HCT116 (cell line): Measurements from ENCODE around the gene FBXL16. TPM values are rescaled to one million over a fixed set of nuclear protein-coding genes. Genes with fewer than 3 reads are reported as not detected.

ENCODE experiments used
- ATAC-seq: fragments of 200-7000 bp; cut with Tn5 transposase; 2 replicates; pipeline ENCODE4 v1.9.1; 2020; ENCODE audit warnings: mild to moderate bottlenecking, moderate library complexity
- BruUV-seq: library from RNA; stranded (reverse); fragments of 400-500 nt; replicated peaks from 2 replicates; lab custom pipeline; 2021; lab: Mats Ljungman, UMichigan
- CTCF ChIA-PET: fragments of 300-600 bp; sonication (Branson Sonifier 250); formaldehyde crosslinking; loops from one replicate; lab custom pipeline; 2021; ENCODE audit warnings: antibody characterized with exemption; lab: Charles Lee
- POLR2A ChIA-PET: fragments of 300-600, 350-600 bp; sonication (Branson Sonifier 250); formaldehyde crosslinking; loops from one replicate; lab custom pipeline; 2021; ENCODE audit warnings: antibody characterized with exemption; lab: Charles Lee
- RAD21 ChIA-PET, 2 experiments: fragments of 300-600 bp; sonication (Branson Sonifier 250); formaldehyde crosslinking; loops; one replicate each; lab custom pipeline; 2023; ENCODE audit warnings: low total read pairs in 2 of 2; ENCODE audit not compliant: uncharacterized antibody in 2 of 2, unreplicated experiment in 2 of 2, low non-redundant PET in 1 of 2; lab: Charles Lee
- DNase-seq: peaks from one replicate; pipeline ENCODE4 v3.0.0-alpha.2; 2010; ENCODE audit warnings: low read depth, low spot score
- H2AFZ ChIP-seq: fragments of 200-600 bp; shearing (Covaris generic), sonication (generic); 2 replicates; pipeline ENCODE4 v1.6.1; 2017; ENCODE audit warnings: low read depth, mixed run types, mixed read lengths, antibody characterized with exemption, low read length; ENCODE audit not compliant: poor library complexity, severe bottlenecking
- H3K27ac ChIP-seq: 2 replicates; pipeline ENCODE4 v1.5.1; 2012; ENCODE audit warnings: low read depth, low read length
- H3K27me3 ChIP-seq: fragments of 200-600 bp; sonication (generic); 2 replicates; pipeline ENCODE4 v1.6.1; 2016; ENCODE audit warnings: mixed run types, low read length, mixed read lengths; ENCODE audit not compliant: insufficient read depth
- H3K36me3 ChIP-seq, 2 experiments: fragments of 200-500 bp in 1 of 2; fragments of 200-600 bp in 1 of 2; sonication (Bioruptor generic) in 1 of 2; sonication (generic) in 1 of 2; 2 replicates each; pipeline versions ENCODE4 v1.5.1 to v1.6.1; 2014 to 2016; ENCODE audit warnings: low read length in 2 of 2, inconsistent platforms in 1 of 2, mixed read lengths in 1 of 2, mixed run types in 1 of 2; ENCODE audit not compliant: insufficient read depth in 2 of 2, control insufficient read depth in 1 of 2
- H3K4me1 ChIP-seq, 2 experiments: fragments of 200-600 bp in 1 of 2; sonication (generic) in 1 of 2; 2 replicates each; pipeline versions ENCODE4 v1.5.1 to v1.6.1; 2012 to 2017; ENCODE audit warnings: low read length in 2 of 2, inconsistent platforms in 1 of 2, mild to moderate bottlenecking in 1 of 2, mixed read lengths in 1 of 2, mixed run types in 1 of 2, moderate library complexity in 1 of 2; ENCODE audit not compliant: insufficient read depth in 2 of 2, control insufficient read depth in 1 of 2
- H3K4me2 ChIP-seq: fragments of 200-600 bp; sonication (generic); 2 replicates; pipeline ENCODE4 v1.6.1; 2017; ENCODE audit warnings: mixed run types, low read length, mixed read lengths
- H3K4me3 ChIP-seq, 2 experiments: fragments of 200-600 bp in 1 of 2; sonication (generic) in 1 of 2; replicated peaks in 1 of 2; 2 replicates each; pipeline ENCODE4 v1.5.1; 2011 to 2016; ENCODE audit warnings: low read length in 2 of 2, control low read depth in 1 of 2, low read depth in 1 of 2, mild to moderate bottlenecking in 1 of 2, mixed read lengths in 1 of 2, mixed run types in 1 of 2
- H3K79me2 ChIP-seq: fragments of 200-600 bp; sonication (generic); 2 replicates; pipeline ENCODE4 v1.6.1; 2017; ENCODE audit warnings: mild to moderate bottlenecking, mixed run types, low read length, moderate library complexity, mixed read lengths; ENCODE audit not compliant: insufficient read depth
- H3K9ac ChIP-seq: fragments of 200-600 bp; sonication (generic); 2 replicates; pipeline ENCODE4 v1.6.1; 2016; ENCODE audit warnings: low read length, mixed read lengths
- H3K9me2 ChIP-seq: fragments of 200-600 bp; sonication (generic), shearing (Covaris generic); 2 replicates; pipeline ENCODE4 v1.6.1; 2017; ENCODE audit warnings: mixed run types, mild to moderate bottlenecking, moderate library complexity; ENCODE audit not compliant: insufficient read depth
- H3K9me3 ChIP-seq, 2 experiments: fragments of 200-500 bp in 1 of 2; fragments of 200-600 bp in 1 of 2; sonication (Bioruptor generic) in 1 of 2; sonication (generic) in 1 of 2; 2 replicates each; pipeline ENCODE4 v1.6.1; 2014 to 2017; ENCODE audit warnings: low read length in 2 of 2, mixed read lengths in 2 of 2, inconsistent platforms in 1 of 2, low read depth in 1 of 2, mild to moderate bottlenecking in 1 of 2, mixed run types in 1 of 2, moderate library complexity in 1 of 2; ENCODE audit not compliant: control insufficient read depth in 1 of 2, insufficient read depth in 1 of 2
- H4K20me1 ChIP-seq: fragments of 200-600 bp; sonication (generic), shearing (Covaris generic); 2 replicates; pipeline ENCODE4 v1.6.1; 2017; ENCODE audit warnings: mixed run types, mild to moderate bottlenecking, moderate library complexity; ENCODE audit not compliant: insufficient read depth
- EZH2phosphoT487 ChIP-seq: fragments of 200-600 bp; IDR thresholded peaks from 2 replicates; pipeline ENCODE4 v1.6.1; 2018; ENCODE audit warnings: antibody characterized with exemption, borderline replicate concordance
- JUND ChIP-seq: IDR thresholded peaks from 2 replicates; pipeline ENCODE4 v1.6.1; 2012
- POLR2A ChIP-seq: IDR thresholded peaks from 2 replicates; pipeline ENCODE4 v1.7.0; 2011; ENCODE audit warnings: borderline replicate concordance; ENCODE audit not compliant: insufficient read depth, insufficient read length; ENCODE audit errors: extremely low read depth
- POLR2AphosphoS5 ChIP-seq: IDR thresholded peaks from 2 replicates; pipeline ENCODE4 v1.6.1; 2011; ENCODE audit warnings: mild to moderate bottlenecking, low read depth, low read length, moderate library complexity
- RAD21 ChIP-seq: IDR thresholded peaks from 2 replicates; pipeline ENCODE4 v1.6.1; 2012; ENCODE audit warnings: low read depth, mild to moderate bottlenecking
- SRF ChIP-seq: IDR thresholded peaks from 2 replicates; pipeline ENCODE4 v1.6.1; 2012; ENCODE audit warnings: low read depth
- TCF7L2 ChIP-seq: IDR thresholded peaks from 2 replicates; pipeline ENCODE4 v1.7.0; 2011; ENCODE audit warnings: borderline replicate concordance, inconsistent platforms; ENCODE audit not compliant: insufficient read depth, insufficient read length; ENCODE audit errors: extremely low read depth
- YY1 ChIP-seq: IDR thresholded peaks from 2 replicates; pipeline ENCODE4 v1.6.1; 2011; ENCODE audit warnings: low read length, low read depth, moderate library complexity, mild to moderate bottlenecking; ENCODE audit not compliant: insufficient replicate concordance; ENCODE audit errors: extremely low read depth
- ZNF274 ChIP-seq: fragments of 200-500 bp; sonication (Bioruptor generic); IDR thresholded peaks from 2 replicates; pipeline ENCODE4 v1.6.1; 2014; ENCODE audit warnings: mild to moderate bottlenecking, low read depth, low read length, inconsistent platforms
- intact Hi-C: fragments of 100-400 bp; cut with micrococcal nuclease; formaldehyde crosslinking; loops from 2 replicates; pipeline ENCODE4 v1.10.0; 2022
- total RNA-seq: library from RNA; stranded (reverse); gene quantifications from one replicate; pipeline ENCODE4 v1.2.1, GENCODE V29; 2021; ENCODE audit not compliant: unreplicated experiment
- TF ChIP-seq, protein P1 (sequence below): IDR thresholded peaks from 2 replicates; pipeline ENCODE4 v1.6.1; 2012
- TF ChIP-seq, protein P2 (sequence below), 3 experiments: fragments of 200-600 bp in 1 of 3; sonication (generic) in 1 of 3; IDR thresholded peaks in 2 of 3; conservative IDR thresholded peaks in 1 of 3; 2 replicates each; pipeline ENCODE4 v1.5.1; 2012 to 2017; ENCODE audit warnings: low read depth in 2 of 3, low read length in 2 of 3, antibody characterized with exemption in 1 of 3, borderline replicate concordance in 1 of 3, control low read depth in 1 of 3, mild to moderate bottlenecking in 1 of 3, mixed read lengths in 1 of 3, mixed run types in 1 of 3, moderate library complexity in 1 of 3; ENCODE audit not compliant: insufficient read depth in 1 of 3
- TF ChIP-seq, protein P3 (sequence below): IDR thresholded peaks from 2 replicates; pipeline ENCODE4 v1.6.1; 2012; ENCODE audit warnings: low read depth

Gene FBXL16
- total RNA-seq, 1 experiment from 2014 or later = 49.7 TPM

DNA sequence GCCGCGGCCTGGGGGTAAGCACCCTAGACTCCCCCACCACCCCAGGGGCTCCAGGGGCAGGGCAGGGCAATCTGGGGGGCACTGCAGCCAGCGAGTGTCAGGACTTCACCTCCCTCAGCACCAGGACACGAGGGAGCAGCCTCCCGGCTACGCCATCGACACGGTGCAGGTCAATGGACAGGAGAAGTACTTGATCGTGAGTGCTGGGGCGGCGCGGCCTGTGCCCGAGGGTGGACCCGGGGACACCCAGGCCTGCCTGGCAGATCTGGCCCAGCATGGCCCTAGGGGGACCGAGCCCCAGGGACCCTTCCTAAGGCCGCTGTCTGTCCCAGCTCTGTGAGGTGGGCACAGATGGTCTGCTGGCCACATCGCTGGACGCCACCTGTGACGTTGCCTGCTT lies 33.2 kb downstream of the FBXL16 start:
- DNase-seq (no peak), ATAC-seq (no peak)
- Histone ChIP-seq H3K4me1 (peaks cover 0 to 9% of the 10 kb centered on the region in 2 experiments; a peak in 1 of 4 replicates), H3K4me2 (no peak overlapping the region), H3K9me3 (no peaks in the 10 kb centered on the region), H3K79me2 (peaks cover 26% of the 10 kb centered on the region), H3K27ac (no peak overlapping the region), H4K20me1 (no peaks in the 10 kb centered on the region), H3K27me3 (no peaks in the 10 kb centered on the region), H3K4me3 (no peak overlapping the region), H3K36me3 (peaks cover 0 to 4% of the 10 kb centered on the region in 2 experiments; a peak in 1 of 4 replicates), H2AFZ (no peak overlapping the region), H3K9ac (no peak overlapping the region), H3K9me2 (no peaks in the 10 kb centered on the region)
- TF ChIP-seq ZNF274 (no peak), YY1 (no peak), POLR2AphosphoS5 (no peak)
- TF ChIP-seq, protein P1, sequence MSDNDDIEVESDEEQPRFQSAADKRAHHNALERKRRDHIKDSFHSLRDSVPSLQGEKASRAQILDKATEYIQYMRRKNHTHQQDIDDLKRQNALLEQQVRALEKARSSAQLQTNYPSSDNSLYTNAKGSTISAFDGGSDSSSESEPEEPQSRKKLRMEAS = no peak
- intact Hi-C loops = no loop called here
- ChIA-PET RAD21 (no interaction called here), POLR2A (no interaction called here), CTCF (no interaction called here)
- BruUV-seq = no TSS peak

DNA sequence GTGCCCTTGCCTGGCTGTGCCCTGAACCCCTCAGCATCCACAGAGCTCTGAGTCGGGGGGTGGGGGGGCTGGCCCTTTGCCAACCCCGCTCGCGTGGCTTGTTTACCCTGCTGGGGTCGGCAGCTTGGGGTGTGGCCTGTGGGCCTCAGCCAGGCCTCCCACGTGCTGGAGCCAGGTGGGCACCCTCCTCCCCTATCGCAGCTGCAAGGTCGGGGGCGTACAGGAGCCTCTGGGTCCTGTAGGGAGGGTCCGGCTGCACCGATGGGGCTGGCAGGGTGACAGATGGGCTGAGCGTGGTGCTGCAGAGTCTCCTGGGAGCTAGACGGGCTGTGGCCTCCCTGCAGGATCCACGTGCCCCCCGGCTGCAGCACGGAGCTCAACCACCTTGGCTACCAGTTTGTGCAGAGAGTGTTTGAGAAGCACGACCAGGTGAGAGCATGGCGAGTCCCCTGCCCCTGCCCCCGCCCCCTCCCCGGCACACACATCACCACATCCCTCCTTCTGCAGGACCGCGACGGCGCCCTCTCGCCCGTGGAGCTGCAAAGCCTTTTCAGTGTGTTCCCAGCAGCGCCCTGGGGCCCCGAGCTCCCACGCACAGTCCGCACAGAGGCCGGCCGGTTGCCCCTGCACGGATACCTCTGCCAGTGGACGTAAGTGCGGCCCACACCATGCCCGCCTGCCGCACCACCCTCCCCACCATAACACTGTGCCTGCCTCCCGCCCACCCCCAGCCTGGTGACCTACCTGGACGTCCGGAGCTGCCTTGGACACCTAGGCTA lies 34.1 kb downstream of the FBXL16 start:
- ChIA-PET POLR2A (no interaction called here), CTCF (no interaction called here)

More for the DNA sequence above, 34.1 kb downstream of the FBXL16 start:
- no peak overlapping the region for H3K4me2 ChIP-seq
- TF ChIP-seq EZH2phosphoT487 = no peak
- no peak for TF ChIP-seq POLR2A
- TF ChIP-seq, protein P1 = no peak
- TF ChIP-seq TCF7L2 = no peak
- TF ChIP-seq, protein P2, sequence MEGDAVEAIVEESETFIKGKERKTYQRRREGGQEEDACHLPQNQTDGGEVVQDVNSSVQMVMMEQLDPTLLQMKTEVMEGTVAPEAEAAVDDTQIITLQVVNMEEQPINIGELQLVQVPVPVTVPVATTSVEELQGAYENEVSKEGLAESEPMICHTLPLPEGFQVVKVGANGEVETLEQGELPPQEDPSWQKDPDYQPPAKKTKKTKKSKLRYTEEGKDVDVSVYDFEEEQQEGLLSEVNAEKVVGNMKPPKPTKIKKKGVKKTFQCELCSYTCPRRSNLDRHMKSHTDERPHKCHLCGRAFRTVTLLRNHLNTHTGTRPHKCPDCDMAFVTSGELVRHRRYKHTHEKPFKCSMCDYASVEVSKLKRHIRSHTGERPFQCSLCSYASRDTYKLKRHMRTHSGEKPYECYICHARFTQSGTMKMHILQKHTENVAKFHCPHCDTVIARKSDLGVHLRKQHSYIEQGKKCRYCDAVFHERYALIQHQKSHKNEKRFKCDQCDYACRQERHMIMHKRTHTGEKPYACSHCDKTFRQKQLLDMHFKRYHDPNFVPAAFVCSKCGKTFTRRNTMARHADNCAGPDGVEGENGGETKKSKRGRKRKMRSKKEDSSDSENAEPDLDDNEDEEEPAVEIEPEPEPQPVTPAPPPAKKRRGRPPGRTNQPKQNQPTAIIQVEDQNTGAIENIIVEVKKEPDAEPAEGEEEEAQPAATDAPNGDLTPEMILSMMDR (IDR thresholded peaks at IDR 0.05 in 2 of 3, conservative IDR thresholded peaks at IDR 0.05 in 1 of 3; ENCODE audit: borderline replicate concordance in 1 of 3, insufficient read depth in 1 of 3, low read depth in 2 of 3, low read length in 2 of 3) = no peak
- no peak for TF ChIP-seq JUND
- no peak for TF ChIP-seq SRF
- TF ChIP-seq ZNF274 = no peak
- TF ChIP-seq RAD21 = no peak
- TF ChIP-seq, protein P3, sequence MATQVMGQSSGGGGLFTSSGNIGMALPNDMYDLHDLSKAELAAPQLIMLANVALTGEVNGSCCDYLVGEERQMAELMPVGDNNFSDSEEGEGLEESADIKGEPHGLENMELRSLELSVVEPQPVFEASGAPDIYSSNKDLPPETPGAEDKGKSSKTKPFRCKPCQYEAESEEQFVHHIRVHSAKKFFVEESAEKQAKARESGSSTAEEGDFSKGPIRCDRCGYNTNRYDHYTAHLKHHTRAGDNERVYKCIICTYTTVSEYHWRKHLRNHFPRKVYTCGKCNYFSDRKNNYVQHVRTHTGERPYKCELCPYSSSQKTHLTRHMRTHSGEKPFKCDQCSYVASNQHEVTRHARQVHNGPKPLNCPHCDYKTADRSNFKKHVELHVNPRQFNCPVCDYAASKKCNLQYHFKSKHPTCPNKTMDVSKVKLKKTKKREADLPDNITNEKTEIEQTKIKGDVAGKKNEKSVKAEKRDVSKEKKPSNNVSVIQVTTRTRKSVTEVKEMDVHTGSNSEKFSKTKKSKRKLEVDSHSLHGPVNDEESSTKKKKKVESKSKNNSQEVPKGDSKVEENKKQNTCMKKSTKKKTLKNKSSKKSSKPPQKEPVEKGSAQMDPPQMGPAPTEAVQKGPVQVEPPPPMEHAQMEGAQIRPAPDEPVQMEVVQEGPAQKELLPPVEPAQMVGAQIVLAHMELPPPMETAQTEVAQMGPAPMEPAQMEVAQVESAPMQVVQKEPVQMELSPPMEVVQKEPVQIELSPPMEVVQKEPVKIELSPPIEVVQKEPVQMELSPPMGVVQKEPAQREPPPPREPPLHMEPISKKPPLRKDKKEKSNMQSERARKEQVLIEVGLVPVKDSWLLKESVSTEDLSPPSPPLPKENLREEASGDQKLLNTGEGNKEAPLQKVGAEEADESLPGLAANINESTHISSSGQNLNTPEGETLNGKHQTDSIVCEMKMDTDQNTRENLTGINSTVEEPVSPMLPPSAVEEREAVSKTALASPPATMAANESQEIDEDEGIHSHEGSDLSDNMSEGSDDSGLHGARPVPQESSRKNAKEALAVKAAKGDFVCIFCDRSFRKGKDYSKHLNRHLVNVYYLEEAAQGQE = no peak
- H3K27ac ChIP-seq = no peak overlapping the region
- H3K27me3 ChIP-seq = no peaks in the 10 kb centered on the region
- H3K79me2 ChIP-seq = peaks cover 26% of the 10 kb centered on the region
- no TSS peak for BruUV-seq
- no peaks in the 10 kb centered on the region for H3K9me2 ChIP-seq
- H3K9me3 ChIP-seq = no peaks in the 10 kb centered on the region
- H3K36me3 ChIP-seq = peaks cover 0 to 4% of the 10 kb centered on the region in 2 experiments; a peak in 1 of 4 replicates
- H3K9ac ChIP-seq = no peak overlapping the region
- intact Hi-C loops = no loop called here
- H3K4me3 ChIP-seq = no peak overlapping the region
- H4K20me1 ChIP-seq = no peaks in the 10 kb centered on the region
- no peak overlapping the region for H2AFZ ChIP-seq
- RAD21 ChIA-PET = no interaction called here
- H3K4me1 ChIP-seq = peaks cover 0 to 10% of the 10 kb centered on the region in 2 experiments; a peak in 1 of 4 replicates
- DNase-seq = no peak
- ATAC-seq = no peak
